GM21447 (cell line): ENCODE measurements around the gene RHOT1.
"Not testable (repeated sequence)": the region's sequence is repeated elsewhere in the genome, so short reads cannot be mapped to it uniquely, and the experiment has no call there.

Experiments
- ATAC-seq: cut with Tn5 transposase; IDR thresholded peaks from one replicate; pipeline ENCODE4 v1.9.1; 2021; ENCODE audit not compliant: unreplicated experiment

Gene RHOT1

GRCh38 chr17:32222621-32223020 lies 80.3 kb downstream of the RHOT1 start:
- ATAC-seq = no peak

GRCh38 chr17:32223703-32224102 lies 81.4 kb downstream of the RHOT1 start:
- ATAC-seq = no peak

- no peak for ATAC-seq
These were observed 84.6 kb downstream of the RHOT1 start for GRCh38 chr17:32226886-32227285.

GRCh38 chr17:32227910-32228309 lies 85.6 kb downstream of the RHOT1 start:
- no peak for ATAC-seq

GRCh38 chr17:32235588-32235987 lies 93.3 kb downstream of the RHOT1 start:
- ATAC-seq = no peak

- ATAC-seq = no peak
These were observed 97.2 kb downstream of the RHOT1 start for GRCh38 chr17:32239456-32239855.

GRCh38 chr17:32240750-32241149 lies 98.4 kb downstream of the RHOT1 start:
- no peak for ATAC-seq

- no peak for ATAC-seq
These were observed 99.3 kb downstream of the RHOT1 start for GRCh38 chr17:32241640-32242039.

GRCh38 chr17:32249475-32249874 lies 107.2 kb downstream of the RHOT1 start:
- ATAC-seq = no peak

- no peak for ATAC-seq
These were observed 110.9 kb downstream of the RHOT1 start for GRCh38 chr17:32253117-32253611.

- ATAC-seq = no peak
These were observed 113.9 kb downstream of the RHOT1 start for GRCh38 chr17:32256012-32256700.

- no peak for ATAC-seq
These were observed 114.4 kb downstream of the RHOT1 start for GRCh38 chr17:32256701-32257019.

GRCh38 chr17:32258383-32259140 lies 116.3 kb downstream of the RHOT1 start:
- no peak for ATAC-seq

GRCh38 chr17:32259586-32259985 lies 117.3 kb downstream of the RHOT1 start:
- ATAC-seq = no peak

GRCh38 chr17:32261417-32261736 lies 119.1 kb downstream of the RHOT1 start:
- no peak for ATAC-seq

GRCh38 chr17:32261936-32262510 lies 119.7 kb downstream of the RHOT1 start:
- no peak for ATAC-seq

GRCh38 chr17:32263515-32263914 lies 121.2 kb downstream of the RHOT1 start:
- ATAC-seq = not testable (repeated sequence)

GRCh38 chr17:32264140-32264799 lies 122.0 kb downstream of the RHOT1 start:
- no peak for ATAC-seq

GRCh38 chr17:32264823-32265191 lies 122.5 kb downstream of the RHOT1 start:
- ATAC-seq = no peak

GRCh38 chr17:32265192-32265923 lies 123.1 kb downstream of the RHOT1 start, which contains the start of gene RHBDL3:
TSS of gene RHBDL3 (plus strand) at chr17:32265832. CDS start at chr17:32266190, 358 bp downstream.
- ATAC-seq = no peak

GRCh38 chr17:32266051-32266388 lies 123.7 kb downstream of the RHOT1 start:
- ATAC-seq = no peak
